SK-N-SH treated with all-trans-retinoic acid at 6 μM for 48 hours (cell line): ENCODE data around the gene PLEKHA1.

Source experiments
- ATAC-seq: fragments of 200-7000 bp; cut with Tn5 transposase; 3 replicates; pipeline ENCODE4 v1.9.1; 2020; ENCODE audit warnings: mild to moderate bottlenecking, moderate library complexity
- ARNTL ChIP-seq: fragments of 450-650 bp; formaldehyde crosslinking; IDR thresholded peaks from 2 replicates; pipeline ENCODE4 v1.5.0; 2020; ENCODE audit warnings: low read depth, mild to moderate bottlenecking, moderate library complexity, borderline replicate concordance
- BACH2 ChIP-seq: fragments of 250-450 bp; sonication (Bioruptor Pico); IDR thresholded peaks from 2 replicates; pipeline ENCODE4 v1.9.0; 2021; ENCODE audit warnings: mild to moderate bottlenecking, borderline replicate concordance
- CREB5 ChIP-seq: fragments of 250-450 bp; sonication (Bioruptor Pico); IDR thresholded peaks from 2 replicates; pipeline ENCODE4 v1.5.1; 2020; ENCODE audit warnings: low read depth, mild to moderate bottlenecking, moderate library complexity
- CSDC2 ChIP-seq: fragments of 250-450 bp; sonication (Bioruptor Pico); IDR thresholded peaks from 2 replicates; pipeline ENCODE4 v1.5.0; 2020; ENCODE audit warnings: mild to moderate bottlenecking, moderate library complexity
- CSRNP3 ChIP-seq: fragments of 250-450 bp; sonication (Bioruptor Pico); IDR thresholded peaks from 2 replicates; pipeline ENCODE4 v1.5.1; 2021; ENCODE audit warnings: mild to moderate bottlenecking, moderate library complexity
- ESRRG ChIP-seq: fragments of 250-450 bp; sonication (Bioruptor Pico); IDR thresholded peaks from 2 replicates; pipeline ENCODE4 v1.6.1; 2021; ENCODE audit warnings: mild to moderate bottlenecking
- GLIS3 ChIP-seq: fragments of 250-450 bp; sonication (Bioruptor Pico); IDR thresholded peaks from 2 replicates; pipeline ENCODE4 v1.5.0; 2020; ENCODE audit warnings: mild to moderate bottlenecking, moderate library complexity
- ISL1 ChIP-seq: fragments of 250-450 bp; sonication (Bioruptor Pico); IDR thresholded peaks from 2 replicates; pipeline ENCODE4 v2.1.2; 2022; ENCODE audit warnings: mild to moderate bottlenecking, moderate library complexity
- OSR1 ChIP-seq: fragments of 250-450 bp; sonication (Bioruptor Pico); IDR thresholded peaks from 2 replicates; pipeline ENCODE4 v1.8.0; 2022; ENCODE audit warnings: moderate library complexity, mild to moderate bottlenecking, inconsistent platforms
- PATZ1 ChIP-seq: fragments of 250-450 bp; sonication (Bioruptor Pico); IDR thresholded peaks from 2 replicates; pipeline ENCODE4 v1.8.0; 2020; ENCODE audit warnings: mild to moderate bottlenecking, moderate library complexity, borderline replicate concordance
- POU6F1 ChIP-seq: fragments of 250-450 bp; sonication (Bioruptor Pico); IDR thresholded peaks from 2 replicates; pipeline ENCODE4 v1.8.0; 2021; ENCODE audit warnings: low read depth, mild to moderate bottlenecking, moderate library complexity, borderline replicate concordance
- RARB ChIP-seq: fragments of 250-450 bp; sonication (Bioruptor Pico); IDR thresholded peaks from 2 replicates; pipeline ENCODE4 v1.8.0; 2021; ENCODE audit warnings: mild to moderate bottlenecking, moderate library complexity
- SNAI2 ChIP-seq: fragments of 250-450 bp; sonication (Bioruptor Pico); IDR thresholded peaks from 2 replicates; pipeline ENCODE4 v1.5.0; 2020; ENCODE audit warnings: mild to moderate bottlenecking, moderate library complexity
- TOX ChIP-seq: fragments of 250-450 bp; sonication (Bioruptor Pico); IDR thresholded peaks from 2 replicates; pipeline ENCODE4 v1.8.0; 2021; ENCODE audit warnings: mild to moderate bottlenecking, moderate library complexity, borderline replicate concordance
- TSHZ2 ChIP-seq: fragments of 250-450 bp; sonication (Bioruptor Pico); IDR thresholded peaks from 2 replicates; pipeline ENCODE4 v1.5.0; 2020; ENCODE audit warnings: mild to moderate bottlenecking, moderate library complexity
- ZC3H10 ChIP-seq: fragments of 250-450 bp; sonication (Bioruptor Pico); IDR thresholded peaks from 2 replicates; pipeline ENCODE4 v1.5.1; 2021; ENCODE audit warnings: mild to moderate bottlenecking, moderate library complexity
- ZFP3 ChIP-seq: fragments of 250-450 bp; sonication (Bioruptor Pico); IDR thresholded peaks from 2 replicates; pipeline ENCODE4 v1.5.0; 2020; ENCODE audit warnings: mild to moderate bottlenecking, moderate library complexity
- ZFP30 ChIP-seq: fragments of 450-650 bp; formaldehyde crosslinking; IDR thresholded peaks from 2 replicates; pipeline ENCODE4 v1.5.0; 2022; ENCODE audit warnings: mild to moderate bottlenecking, moderate library complexity
- ZNF565 ChIP-seq: fragments of 450-650 bp; formaldehyde crosslinking; conservative IDR thresholded peaks from 2 replicates; pipeline ENCODE4 v1.5.0; 2020; ENCODE audit warnings: low read depth, mild to moderate bottlenecking, moderate library complexity
- ZNF70 ChIP-seq: fragments of 450-650 bp; formaldehyde crosslinking; IDR thresholded peaks from 2 replicates; pipeline ENCODE4 v1.5.0; 2020; ENCODE audit warnings: mild to moderate bottlenecking, moderate library complexity
- ZNF8 ChIP-seq: fragments of 450-650 bp; formaldehyde crosslinking; IDR thresholded peaks from 2 replicates; pipeline ENCODE4 v1.5.0; 2020; ENCODE audit warnings: mild to moderate bottlenecking, moderate library complexity

PLEKHA1 gene

GRCh38 chr10:122336961-122337360 lies 37.5 kb upstream of the PLEKHA1 start:
- ATAC-seq = no peak
- TF ChIP-seq BACH2 (CRISPR knock-in tag) = no peak
- no peak for TF ChIP-seq OSR1 (CRISPR knock-in tag)
- no peak for TF ChIP-seq RARB (CRISPR knock-in tag)
- no peak for TF ChIP-seq ZFP30 (CRISPR knock-in tag)
- TF ChIP-seq POU6F1 (CRISPR knock-in tag) = no peak
- no peak for TF ChIP-seq CREB5 (CRISPR knock-in tag)
- TF ChIP-seq ISL1 = no peak
- TF ChIP-seq ZNF70 (CRISPR knock-in tag) = no peak
- no peak for TF ChIP-seq ZNF565
- no peak for TF ChIP-seq ZNF8 (CRISPR knock-in tag)
- TF ChIP-seq PATZ1 (CRISPR knock-in tag) = no peak
- no peak for TF ChIP-seq ZFP3 (CRISPR knock-in tag)
- no peak for TF ChIP-seq ESRRG (CRISPR knock-in tag)
- TF ChIP-seq GLIS3 (CRISPR knock-in tag) = no peak
- no peak for TF ChIP-seq CSRNP3 (CRISPR knock-in tag)
- no peak for TF ChIP-seq CSDC2 (CRISPR knock-in tag)
- TF ChIP-seq ARNTL (CRISPR knock-in tag) = no peak
- TF ChIP-seq SNAI2 = no peak
- TF ChIP-seq ZC3H10 = no peak

GRCh38 chr10:122338609-122339441 lies 35.7 kb upstream of the PLEKHA1 start:
- no peak for ATAC-seq
- TF ChIP-seq ZNF8 (CRISPR knock-in tag) (no peak), CSDC2 (CRISPR knock-in tag) (no peak), BACH2 (CRISPR knock-in tag) (no peak), POU6F1 (CRISPR knock-in tag) (no peak), GLIS3 (CRISPR knock-in tag) (no peak), ZNF565 (no peak), ZFP30 (CRISPR knock-in tag) (no peak), SNAI2 (no peak), ARNTL (CRISPR knock-in tag) (no peak), OSR1 (CRISPR knock-in tag) (no peak), CREB5 (CRISPR knock-in tag) (no peak), TOX (no peak), RARB (CRISPR knock-in tag) (no peak), PATZ1 (CRISPR knock-in tag) (no peak), ZFP3 (CRISPR knock-in tag) (no peak), ZC3H10 (no peak), TSHZ2 (no peak), ESRRG (CRISPR knock-in tag) (no peak), CSRNP3 (CRISPR knock-in tag) (no peak)
